GM19351 (cell line): Measurements from ENCODE around the gene RIC3.

Experiments used
- ATAC-seq: cut with Tn5 transposase; IDR thresholded peaks from one replicate; pipeline ENCODE4 v1.9.1; 2021; ENCODE audit warnings: mild to moderate bottlenecking, moderate library complexity; ENCODE audit not compliant: unreplicated experiment

Gene RIC3

DNA sequence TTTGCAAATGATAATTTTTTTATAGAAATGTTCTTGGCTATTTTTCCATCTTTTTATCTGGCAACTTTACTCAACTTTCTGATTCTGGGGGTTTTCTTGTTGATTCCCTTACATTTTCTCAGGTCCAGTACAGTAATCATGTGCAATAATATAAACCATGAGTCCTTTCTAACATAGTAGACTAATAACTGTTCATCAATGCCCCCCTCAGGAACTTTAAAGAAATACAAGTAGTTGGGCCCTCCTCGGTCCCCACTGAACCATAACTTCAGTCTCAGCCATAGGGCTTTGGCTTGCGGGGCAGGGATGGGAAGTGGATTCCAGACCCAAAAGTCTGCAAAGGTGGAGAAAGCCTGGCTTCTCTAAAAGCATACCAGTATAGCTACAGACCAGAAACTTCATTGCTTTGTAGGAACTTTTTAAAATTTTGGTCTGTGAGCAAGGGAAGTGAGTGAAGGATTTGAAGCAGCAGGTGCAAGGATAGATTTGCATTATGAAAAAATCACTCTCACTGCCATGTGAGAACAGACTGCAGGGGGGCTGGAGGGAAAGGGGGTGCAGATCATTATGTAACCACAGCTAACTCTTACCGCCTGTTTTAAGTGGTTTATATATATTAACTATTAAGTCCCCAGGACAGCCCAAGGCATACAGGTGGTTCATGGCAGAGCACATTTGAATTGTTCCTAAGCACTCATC is 98.3 kb downstream of the RIC3 start:
- peak; percentile 73 for ATAC-seq

GRCh38 chr11:8069771-8070170 is 99.1 kb downstream of the RIC3 start:
- ATAC-seq, result no peak

- ATAC-seq, result no peak
Observed at GRCh38 chr11:8068605-8069221, 100.1 kb downstream of the RIC3 start.

DNA sequence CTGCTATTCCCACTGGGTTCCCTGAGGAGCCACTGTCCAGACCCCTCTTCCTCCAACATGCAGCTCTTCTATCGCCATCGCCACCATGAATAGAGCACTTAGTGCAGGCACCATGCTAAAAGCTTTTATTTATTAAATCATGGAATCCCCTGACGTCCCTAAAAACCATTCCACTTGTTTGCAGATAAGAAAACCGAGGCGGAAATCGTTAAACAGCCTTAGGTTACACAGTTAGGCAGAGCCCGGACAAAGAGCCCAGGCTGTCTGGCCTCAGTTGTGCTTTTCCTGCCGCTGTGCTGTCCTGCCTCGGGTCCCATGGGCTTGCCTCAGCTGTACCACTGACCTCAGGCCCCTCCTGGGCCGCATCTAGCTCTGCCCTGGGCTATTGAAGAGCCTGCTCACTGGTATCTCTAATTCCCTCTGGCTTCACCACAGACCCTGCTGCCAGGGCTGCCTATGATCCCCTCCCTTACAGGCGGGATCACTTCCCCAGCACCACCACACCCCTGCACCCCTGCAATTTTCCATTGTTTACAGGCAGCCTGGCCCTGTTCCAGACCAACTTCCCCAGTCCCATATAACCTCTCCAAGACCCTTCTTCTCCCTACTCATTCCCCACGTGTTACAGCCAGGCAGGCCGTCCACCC is 100.8 kb downstream of the RIC3 start:
- ATAC-seq, result no peak

DNA sequence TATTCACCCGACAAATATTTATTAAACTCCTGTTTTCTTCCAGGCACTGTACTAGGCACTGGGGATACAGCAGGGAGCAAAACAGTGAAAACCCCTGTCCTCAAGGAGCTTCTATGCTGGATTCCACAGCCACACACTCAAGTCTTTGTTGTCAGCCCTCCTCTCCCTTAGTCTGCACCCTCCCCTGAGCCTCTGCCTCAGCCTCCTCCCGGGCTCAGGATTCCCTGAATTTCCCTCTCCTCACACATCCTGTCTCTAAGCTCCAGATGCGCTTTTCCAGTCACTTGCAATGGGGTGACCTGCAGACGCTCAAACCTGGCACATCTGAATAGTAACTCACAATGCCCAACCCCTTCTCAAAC is 101.3 kb downstream of the RIC3 start:
- ATAC-seq, result no peak

DNA sequence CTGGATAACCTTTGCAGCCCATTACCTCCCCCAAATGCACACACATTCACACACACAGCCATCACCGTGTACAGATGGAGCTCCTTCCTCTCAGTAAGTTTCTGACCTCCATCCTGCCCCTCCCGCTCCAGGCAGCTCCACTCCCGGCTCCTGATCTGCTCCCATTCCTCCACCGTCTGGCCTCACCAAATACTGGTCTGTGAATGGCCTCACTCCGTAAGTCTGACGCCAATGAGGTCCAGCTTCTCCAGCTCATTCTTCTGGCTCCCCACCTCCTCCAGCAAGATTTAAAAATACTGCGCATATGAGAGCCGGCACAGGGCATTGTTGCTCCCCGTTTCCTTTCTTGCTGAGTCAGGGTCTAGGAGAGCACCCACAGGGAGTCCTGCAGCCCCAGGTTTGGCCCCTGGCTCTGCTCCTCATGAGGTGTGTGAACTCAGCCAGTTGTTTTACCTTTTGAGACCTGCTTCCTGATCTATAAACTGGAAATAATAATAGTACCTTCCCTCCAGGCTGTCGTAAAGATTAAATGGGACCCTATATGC is 101.8 kb downstream of the RIC3 start:
- ATAC-seq, result no peak

DNA sequence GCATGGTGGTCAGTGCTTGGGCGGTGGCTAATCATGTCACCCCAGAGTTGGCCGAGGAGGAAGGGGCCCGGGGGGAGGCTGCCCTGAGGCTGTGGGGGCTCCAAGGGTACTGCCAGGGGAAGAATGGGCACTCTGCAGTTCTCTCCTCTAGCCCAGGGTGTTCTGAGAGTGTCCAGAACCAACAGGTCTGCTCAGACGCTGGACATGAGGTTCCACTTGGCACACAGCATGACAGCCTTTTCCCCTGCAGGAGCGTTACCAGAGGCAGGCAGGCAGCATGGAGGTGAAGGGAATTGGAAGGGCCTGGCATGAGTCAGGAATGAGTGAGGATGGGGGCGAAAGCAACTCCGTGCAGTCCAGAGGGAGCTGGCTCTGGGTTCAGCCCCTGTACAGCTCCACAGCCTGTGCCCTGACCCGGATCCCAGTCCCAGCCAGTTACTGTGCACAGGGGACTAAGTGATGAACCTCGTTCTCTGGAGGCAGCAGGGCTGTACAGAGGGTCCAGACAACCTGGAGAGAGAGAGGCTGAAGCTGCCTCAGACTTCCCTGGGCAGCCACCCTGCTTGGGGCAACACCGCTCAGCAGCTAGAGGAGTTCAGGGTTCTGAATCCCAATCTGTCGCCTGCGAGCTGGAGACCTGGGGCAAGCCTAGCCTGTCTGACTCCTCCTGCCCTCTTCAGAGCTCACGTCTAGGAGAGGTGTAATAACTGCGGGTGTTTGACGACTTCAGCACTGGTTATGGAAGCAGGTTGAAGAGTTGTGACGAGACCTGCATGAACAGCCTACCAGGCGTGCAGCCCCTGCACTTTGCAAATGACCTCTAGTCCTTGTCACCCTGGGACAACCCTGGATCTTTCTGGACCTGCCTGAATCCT is 102.6 kb downstream of the RIC3 start:
- ATAC-seq, result no peak

DNA sequence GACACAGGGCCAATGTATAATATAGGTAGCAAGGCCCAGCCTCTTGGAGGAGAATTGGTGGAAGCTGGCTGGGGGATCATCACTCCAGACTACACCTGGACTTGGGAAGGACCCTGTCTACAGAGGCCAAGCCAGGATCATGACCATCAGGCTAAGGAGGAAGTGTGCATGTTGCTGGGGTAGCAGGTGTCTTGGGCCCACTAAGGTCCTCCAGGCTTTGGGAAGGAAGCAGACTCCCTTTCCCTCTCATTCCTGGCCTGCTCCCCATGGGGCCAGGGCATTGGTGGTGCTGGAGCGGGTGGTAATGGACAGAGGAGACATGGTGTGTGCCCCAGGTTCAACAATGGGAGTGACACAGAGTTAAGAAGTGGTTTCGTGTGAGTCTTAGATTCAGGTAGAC is 103.8 kb downstream of the RIC3 start:
- no peak for ATAC-seq

GRCh38 chr11:8063324-8063723 is 105.5 kb downstream of the RIC3 start:
- no peak for ATAC-seq

- no peak for ATAC-seq
Observed at GRCh38 chr11:8062781-8063257, 106.0 kb downstream of the RIC3 start.

DNA sequence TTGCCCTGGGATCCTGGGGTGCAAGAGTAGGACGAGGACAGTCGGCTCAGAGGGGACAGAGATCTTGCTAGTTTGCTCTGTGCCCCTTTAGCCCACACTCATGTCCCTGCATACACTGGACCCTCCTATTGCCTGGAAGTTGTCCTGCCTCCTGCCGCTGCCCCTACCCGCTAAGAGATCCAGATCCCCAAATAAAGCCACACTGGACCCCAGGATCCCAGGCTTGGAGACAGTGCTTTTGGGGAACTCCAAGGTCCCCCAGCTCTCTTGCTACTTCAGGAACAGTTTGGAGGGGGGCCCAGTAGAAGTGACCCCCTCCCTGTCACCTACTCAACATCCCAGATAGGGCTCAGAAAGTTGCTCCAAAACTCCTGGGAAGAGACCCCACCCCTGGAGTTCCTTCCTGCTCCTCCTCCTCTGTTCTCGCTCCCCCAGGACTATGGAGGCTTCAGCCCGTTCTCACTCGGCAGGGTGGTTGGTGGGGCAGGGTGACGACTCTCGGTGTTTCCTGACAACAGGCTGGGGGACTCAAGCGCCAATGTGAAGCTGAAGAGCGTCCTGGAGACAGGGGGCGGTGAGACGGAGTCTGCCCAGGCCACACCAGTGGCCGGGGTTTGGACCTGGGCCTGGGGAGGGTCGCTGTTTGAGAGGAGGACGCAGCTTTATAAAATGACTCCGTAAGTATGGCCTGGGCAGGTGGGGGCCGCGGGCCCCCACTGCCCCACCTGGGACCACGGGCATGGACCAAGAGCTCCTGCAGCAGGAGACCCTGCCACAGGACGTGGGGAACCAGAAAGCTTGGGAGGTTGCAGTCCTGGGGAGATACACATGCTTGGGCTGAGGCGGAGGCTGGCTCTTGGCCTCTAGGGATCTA is 107.0 kb downstream of the RIC3 start:
- no peak for ATAC-seq

GRCh38 chr11:8060801-8061554 is 107.8 kb downstream of the RIC3 start:
- ATAC-seq, result no peak

DNA sequence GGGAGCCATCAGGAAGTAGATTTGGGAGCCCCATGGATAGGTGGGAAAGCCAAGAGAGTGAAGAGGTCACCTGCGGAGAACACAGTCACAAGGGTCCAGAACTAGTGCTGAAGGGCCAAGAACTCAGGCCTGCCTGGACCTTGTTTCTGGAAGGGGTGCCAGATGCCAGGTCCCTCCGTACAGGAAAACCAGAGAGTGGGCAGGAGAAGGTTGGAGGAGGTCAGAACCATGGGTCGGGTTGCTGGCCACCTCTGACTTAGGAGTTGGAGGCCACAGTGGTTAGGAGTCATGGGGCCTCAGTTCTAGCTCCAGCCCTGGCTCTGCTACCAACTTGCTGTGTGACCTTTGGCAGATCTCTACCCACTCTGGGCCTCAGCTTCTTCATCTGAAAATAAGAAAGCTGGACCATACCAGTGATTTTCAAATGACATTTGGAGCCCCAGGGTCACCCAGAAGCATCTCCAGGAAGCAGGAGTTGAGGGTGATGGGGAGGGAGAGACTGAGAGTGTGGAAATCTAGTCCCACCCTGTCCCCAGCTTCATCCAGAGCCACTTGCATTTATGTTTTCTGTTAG is 108.6 kb downstream of the RIC3 start:
- no peak for ATAC-seq

GRCh38 chr11:8059571-8060011 is 109.2 kb downstream of the RIC3 start:
- no peak for ATAC-seq

DNA sequence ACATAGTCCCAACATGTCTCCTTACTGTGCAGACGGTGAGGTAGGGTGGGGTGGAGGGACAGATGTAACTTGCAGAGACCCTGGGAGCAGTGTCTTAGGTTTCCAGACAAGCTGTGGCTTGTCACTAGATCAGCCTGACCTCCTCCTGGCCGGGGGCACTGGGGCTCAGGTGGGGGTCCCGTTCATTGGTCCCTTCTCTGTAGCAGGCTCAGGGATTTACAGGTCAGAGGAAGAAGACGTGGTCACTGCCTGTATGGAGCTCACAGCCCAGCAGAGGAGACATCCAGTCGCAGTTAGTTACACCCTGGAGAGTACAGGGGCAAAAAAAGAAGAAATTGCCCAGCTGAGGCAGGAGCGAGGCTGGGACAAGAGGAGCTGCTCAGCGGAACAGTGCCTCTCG is 109.8 kb downstream of the RIC3 start:
- no peak for ATAC-seq

- no peak for ATAC-seq
Observed at GRCh38 chr11:8058216-8058615, 110.6 kb downstream of the RIC3 start.

GRCh38 chr11:8056810-8057463 is 111.9 kb downstream of the RIC3 start:
- no peak for ATAC-seq
